ENCODE measurements around the gene ZFP36L2.

DNA sequence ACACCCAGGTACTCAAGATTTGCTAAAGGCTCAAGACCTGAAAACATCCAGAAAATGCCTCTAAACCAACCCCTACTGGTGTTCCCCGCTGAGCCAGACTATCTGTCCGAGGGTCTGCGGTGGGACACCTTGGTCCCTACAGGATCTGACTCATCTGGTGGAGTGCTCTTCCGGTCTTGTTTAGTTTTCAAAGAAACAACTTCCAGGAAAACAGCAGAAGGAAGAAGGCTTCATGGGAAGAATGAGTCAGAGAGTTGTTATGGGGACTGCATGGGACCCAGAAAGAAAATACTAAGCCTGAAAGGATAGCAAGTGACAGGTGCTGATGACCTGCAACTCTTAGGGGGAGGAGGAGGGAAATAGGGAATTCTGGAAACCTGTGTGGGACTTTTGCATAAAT, 41.3 kb downstream of the ZFP36L2 start:
- TF ChIP-seq, protein P1, sequence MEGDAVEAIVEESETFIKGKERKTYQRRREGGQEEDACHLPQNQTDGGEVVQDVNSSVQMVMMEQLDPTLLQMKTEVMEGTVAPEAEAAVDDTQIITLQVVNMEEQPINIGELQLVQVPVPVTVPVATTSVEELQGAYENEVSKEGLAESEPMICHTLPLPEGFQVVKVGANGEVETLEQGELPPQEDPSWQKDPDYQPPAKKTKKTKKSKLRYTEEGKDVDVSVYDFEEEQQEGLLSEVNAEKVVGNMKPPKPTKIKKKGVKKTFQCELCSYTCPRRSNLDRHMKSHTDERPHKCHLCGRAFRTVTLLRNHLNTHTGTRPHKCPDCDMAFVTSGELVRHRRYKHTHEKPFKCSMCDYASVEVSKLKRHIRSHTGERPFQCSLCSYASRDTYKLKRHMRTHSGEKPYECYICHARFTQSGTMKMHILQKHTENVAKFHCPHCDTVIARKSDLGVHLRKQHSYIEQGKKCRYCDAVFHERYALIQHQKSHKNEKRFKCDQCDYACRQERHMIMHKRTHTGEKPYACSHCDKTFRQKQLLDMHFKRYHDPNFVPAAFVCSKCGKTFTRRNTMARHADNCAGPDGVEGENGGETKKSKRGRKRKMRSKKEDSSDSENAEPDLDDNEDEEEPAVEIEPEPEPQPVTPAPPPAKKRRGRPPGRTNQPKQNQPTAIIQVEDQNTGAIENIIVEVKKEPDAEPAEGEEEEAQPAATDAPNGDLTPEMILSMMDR (IDR thresholded peaks at IDR 0.05), result no peak
- no peak for TF ChIP-seq POLR2A (IDR thresholded peaks at IDR 0.05)
